Purkinje cell (primary cell): ENCODE results near the gene LIF. TPM values are rescaled to one million over a fixed set of nuclear protein-coding genes. Genes with fewer than 3 reads are reported as not detected.

Experiments
- polyA plus RNA-seq: library from polyadenylated mRNA; unstranded; fragments of >200 nt; fragmentation: Nextera tagmentation; gene quantifications from 2 replicates; pipeline ENCODE4 v1.2.1, GENCODE V29; 2014

Gene LIF
- polyA plus RNA-seq = not detected in 2 replicates

GRCh38 chr22:30245985-30246813 is at the start of gene LIF:
Gene LIF, minus strand, starts transcription at chr22:30246759. Its CDS starts 64 bp downstream, at chr22:30246695.

DNA sequence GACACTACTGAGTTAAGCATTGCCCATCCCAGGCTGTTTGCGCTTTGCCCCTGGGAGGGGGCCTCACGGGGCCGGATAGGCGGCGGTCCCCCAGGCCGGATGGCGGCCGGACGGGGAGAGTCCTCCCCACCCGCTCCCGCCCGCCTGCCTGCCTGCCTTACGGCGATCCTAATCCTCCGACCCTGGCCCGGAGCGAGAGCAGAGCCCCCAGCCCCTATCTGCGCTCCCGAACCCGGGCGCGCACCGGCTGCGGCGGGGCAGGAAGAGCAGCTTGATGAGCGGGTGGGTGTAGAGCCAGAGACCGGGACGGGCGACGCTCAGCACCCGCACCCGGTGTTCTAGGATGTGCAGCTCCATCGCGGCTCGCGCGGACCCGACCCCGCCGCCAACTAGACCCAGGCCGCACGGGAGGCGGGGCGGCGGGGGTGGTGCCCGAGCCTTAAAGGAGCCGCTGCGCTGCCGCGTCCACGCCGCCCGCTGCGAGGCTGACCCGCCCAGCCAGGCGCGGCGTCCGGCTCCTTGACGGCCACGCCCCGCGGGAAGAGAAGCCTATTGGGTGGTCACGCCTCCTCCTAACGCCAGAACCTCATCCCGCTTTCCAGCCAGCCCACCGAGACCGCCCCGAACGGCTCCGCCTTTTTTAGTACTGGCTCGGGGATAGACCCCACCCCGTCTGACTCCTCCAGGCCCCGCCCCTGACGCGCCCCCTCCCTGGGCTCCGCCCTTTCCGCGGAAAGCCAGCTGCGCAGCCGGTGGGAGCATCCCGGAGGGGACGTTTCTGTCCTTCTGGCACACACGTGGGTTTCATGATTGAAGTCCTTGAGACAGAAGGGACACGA is 42.8 kb upstream of the LIF start, which contains the start of gene CASTOR1:
TSS of gene CASTOR1 (minus strand) at position 365 of the 839 bp plus-strand sequence. CDS start at position 357, 8 bp downstream.

GRCh38 chr22:30266445-30267381 is 20.2 kb upstream of the LIF start, which contains the start of gene OSM:
Gene OSM, minus strand, starts transcription at chr22:30266851. Its CDS starts 52 bp downstream, at chr22:30266799.

Other genes starting within 250 kb of the LIF start
- 1.3 TPM in 1 of 2 replicates, not detected in the other for gene HORMAD2, start 166.3 kb downstream of the LIF start, polyA plus RNA-seq
- gene OSM, start 20.1 kb upstream of the LIF start, polyA plus RNA-seq = not detected in 2 replicates
- 2.2 and 3.3 TPM in 2 replicates for gene CASTOR1, start 42.7 kb upstream of the LIF start, polyA plus RNA-seq
- 0.78 and 1.1 TPM in 2 replicates for gene TBC1D10A, start 80.2 kb upstream of the LIF start, polyA plus RNA-seq
- 13.3 and 17.2 TPM in 2 replicates for gene SF3A1, start 110.1 kb upstream of the LIF start, polyA plus RNA-seq
- 0.73 and 1.6 TPM in 2 replicates for gene CCDC157, start 110.2 kb upstream of the LIF start, polyA plus RNA-seq
- 0.75 and 2.5 TPM in 2 replicates for gene RNF215, start 140.7 kb upstream of the LIF start, polyA plus RNA-seq
- gene SEC14L2, start 150.3 kb upstream of the LIF start, polyA plus RNA-seq = 1.5 TPM in 1 of 2 replicates, not detected in the other
- gene MTFP1, start 179.0 kb upstream of the LIF start, polyA plus RNA-seq = 1.9 and 5.8 TPM in 2 replicates
- gene SEC14L3, start 225.3 kb upstream of the LIF start, polyA plus RNA-seq = not detected in 2 replicates